ENCODE data around the gene APBA2. TPM values are rescaled to one million over a fixed set of nuclear protein-coding genes. Genes with fewer than 3 reads are reported as not detected.

APBA2 gene
- total and polyA plus RNA-seq, 10 of the 15 experiments (the other 5 are each of a cell fraction or from before 2014, with no cell fraction given) = 0.06 to 0.26 (median 0.07) TPM; not detected in 7

DNA sequence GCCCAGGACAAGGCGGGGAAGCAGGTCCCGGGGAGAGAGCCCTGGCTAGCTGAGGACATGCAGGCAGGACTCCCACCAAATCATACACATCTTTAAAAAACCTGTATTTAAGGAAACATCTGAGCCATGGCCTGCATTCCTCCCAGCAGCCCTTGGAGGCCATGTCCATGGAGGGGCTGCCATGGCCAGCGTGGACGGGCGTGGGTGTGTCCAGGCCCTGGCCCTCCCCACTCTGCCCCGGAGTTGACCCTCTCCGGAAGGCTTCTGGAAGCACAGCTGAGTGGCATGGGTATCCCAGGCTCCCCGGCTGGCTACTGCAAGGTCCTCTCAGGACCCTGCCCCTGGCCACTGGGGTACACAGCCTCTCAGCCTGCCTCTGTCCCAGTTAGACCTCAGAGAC is 234.1 kb downstream of the APBA2 start (continued):
- TF ChIP-seq, protein P1, sequence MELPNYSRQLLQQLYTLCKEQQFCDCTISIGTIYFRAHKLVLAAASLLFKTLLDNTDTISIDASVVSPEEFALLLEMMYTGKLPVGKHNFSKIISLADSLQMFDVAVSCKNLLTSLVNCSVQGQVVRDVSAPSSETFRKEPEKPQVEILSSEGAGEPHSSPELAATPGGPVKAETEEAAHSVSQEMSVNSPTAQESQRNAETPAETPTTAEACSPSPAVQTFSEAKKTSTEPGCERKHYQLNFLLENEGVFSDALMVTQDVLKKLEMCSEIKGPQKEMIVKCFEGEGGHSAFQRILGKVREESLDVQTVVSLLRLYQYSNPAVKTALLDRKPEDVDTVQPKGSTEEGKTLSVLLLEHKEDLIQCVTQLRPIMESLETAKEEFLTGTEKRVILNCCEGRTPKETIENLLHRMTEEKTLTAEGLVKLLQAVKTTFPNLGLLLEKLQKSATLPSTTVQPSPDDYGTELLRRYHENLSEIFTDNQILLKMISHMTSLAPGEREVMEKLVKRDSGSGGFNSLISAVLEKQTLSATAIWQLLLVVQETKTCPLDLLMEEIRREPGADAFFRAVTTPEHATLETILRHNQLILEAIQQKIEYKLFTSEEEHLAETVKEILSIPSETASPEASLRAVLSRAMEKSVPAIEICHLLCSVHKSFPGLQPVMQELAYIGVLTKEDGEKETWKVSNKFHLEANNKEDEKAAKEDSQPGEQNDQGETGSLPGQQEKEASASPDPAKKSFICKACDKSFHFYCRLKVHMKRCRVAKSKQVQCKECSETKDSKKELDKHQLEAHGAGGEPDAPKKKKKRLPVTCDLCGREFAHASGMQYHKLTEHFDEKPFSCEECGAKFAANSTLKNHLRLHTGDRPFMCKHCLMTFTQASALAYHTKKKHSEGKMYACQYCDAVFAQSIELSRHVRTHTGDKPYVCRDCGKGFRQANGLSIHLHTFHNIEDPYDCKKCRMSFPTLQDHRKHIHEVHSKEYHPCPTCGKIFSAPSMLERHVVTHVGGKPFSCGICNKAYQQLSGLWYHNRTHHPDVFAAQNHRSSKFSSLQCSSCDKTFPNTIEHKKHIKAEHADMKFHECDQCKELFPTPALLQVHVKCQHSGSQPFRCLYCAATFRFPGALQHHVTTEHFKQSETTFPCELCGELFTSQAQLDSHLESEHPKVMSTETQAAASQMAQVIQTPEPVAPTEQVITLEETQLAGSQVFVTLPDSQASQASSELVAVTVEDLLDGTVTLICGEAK (IDR thresholded peaks at IDR 0.05; ENCODE audit: borderline replicate concordance) = no peak
- no peak for TF ChIP-seq SUZ12 (IDR thresholded peaks at IDR 0.05; ENCODE audit: unreplicated experiment)
- TF ChIP-seq FOS (IDR thresholded peaks at IDR 0.05; ENCODE audit: borderline replicate concordance, extremely low read depth, insufficient read length) = no peak
- no peak for TF ChIP-seq RUNX3 (IDR thresholded peaks at IDR 0.05; ENCODE audit: low read length)
- TF ChIP-seq ZNF217 (IDR thresholded peaks at IDR 0.05) = no peak
- TF ChIP-seq SUPT20H (IDR thresholded peaks at IDR 0.05; ENCODE audit: borderline replicate concordance, control insufficient read depth, low read depth, low read length) = no peak
- no peak for TF ChIP-seq MEF2A (IDR thresholded peaks at IDR 0.05; ENCODE audit: insufficient read depth, low read depth, low read length)
- TF ChIP-seq, protein P2, sequence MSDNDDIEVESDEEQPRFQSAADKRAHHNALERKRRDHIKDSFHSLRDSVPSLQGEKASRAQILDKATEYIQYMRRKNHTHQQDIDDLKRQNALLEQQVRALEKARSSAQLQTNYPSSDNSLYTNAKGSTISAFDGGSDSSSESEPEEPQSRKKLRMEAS (IDR thresholded peaks at IDR 0.05; ENCODE audit: low read depth, low read length) = no peak
- TF ChIP-seq, protein P3, sequence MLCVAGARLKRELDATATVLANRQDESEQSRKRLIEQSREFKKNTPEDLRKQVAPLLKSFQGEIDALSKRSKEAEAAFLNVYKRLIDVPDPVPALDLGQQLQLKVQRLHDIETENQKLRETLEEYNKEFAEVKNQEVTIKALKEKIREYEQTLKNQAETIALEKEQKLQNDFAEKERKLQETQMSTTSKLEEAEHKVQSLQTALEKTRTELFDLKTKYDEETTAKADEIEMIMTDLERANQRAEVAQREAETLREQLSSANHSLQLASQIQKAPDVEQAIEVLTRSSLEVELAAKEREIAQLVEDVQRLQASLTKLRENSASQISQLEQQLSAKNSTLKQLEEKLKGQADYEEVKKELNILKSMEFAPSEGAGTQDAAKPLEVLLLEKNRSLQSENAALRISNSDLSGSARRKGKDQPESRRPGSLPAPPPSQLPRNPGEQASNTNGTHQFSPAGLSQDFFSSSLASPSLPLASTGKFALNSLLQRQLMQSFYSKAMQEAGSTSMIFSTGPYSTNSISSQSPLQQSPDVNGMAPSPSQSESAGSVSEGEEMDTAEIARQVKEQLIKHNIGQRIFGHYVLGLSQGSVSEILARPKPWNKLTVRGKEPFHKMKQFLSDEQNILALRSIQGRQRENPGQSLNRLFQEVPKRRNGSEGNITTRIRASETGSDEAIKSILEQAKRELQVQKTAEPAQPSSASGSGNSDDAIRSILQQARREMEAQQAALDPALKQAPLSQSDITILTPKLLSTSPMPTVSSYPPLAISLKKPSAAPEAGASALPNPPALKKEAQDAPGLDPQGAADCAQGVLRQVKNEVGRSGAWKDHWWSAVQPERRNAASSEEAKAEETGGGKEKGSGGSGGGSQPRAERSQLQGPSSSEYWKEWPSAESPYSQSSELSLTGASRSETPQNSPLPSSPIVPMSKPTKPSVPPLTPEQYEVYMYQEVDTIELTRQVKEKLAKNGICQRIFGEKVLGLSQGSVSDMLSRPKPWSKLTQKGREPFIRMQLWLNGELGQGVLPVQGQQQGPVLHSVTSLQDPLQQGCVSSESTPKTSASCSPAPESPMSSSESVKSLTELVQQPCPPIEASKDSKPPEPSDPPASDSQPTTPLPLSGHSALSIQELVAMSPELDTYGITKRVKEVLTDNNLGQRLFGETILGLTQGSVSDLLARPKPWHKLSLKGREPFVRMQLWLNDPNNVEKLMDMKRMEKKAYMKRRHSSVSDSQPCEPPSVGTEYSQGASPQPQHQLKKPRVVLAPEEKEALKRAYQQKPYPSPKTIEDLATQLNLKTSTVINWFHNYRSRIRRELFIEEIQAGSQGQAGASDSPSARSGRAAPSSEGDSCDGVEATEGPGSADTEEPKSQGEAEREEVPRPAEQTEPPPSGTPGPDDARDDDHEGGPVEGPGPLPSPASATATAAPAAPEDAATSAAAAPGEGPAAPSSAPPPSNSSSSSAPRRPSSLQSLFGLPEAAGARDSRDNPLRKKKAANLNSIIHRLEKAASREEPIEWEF (IDR thresholded peaks at IDR 0.05; ENCODE audit: insufficient replicate concordance, low read depth, low read length) = no peak
- no peak for TF ChIP-seq EED (IDR thresholded peaks at IDR 0.05; ENCODE audit: low read depth)
- no peak for TF ChIP-seq SP1 (IDR thresholded peaks at IDR 0.05; ENCODE audit: low read depth, low read length)
- TF ChIP-seq PAX5 (IDR thresholded peaks at IDR 0.05; ENCODE audit: borderline replicate concordance, low read depth, low read length) = no peak
